Astrocyte (in vitro differentiated cells and primary cell): ENCODE data around the gene TRAF1. TPM values are rescaled to one million over a fixed set of nuclear protein-coding genes. Genes with fewer than 3 reads are reported as not detected.
A peak's percentile ranks its signal among the peaks of the same experiment; 100 is the strongest.

Source experiments
- DNase-seq: peaks from one replicate; pipeline ENCODE4 v3.0.0-alpha.2; 2010; ENCODE audit warnings: low read depth
- FAIRE-seq: peaks from 2 replicates; lab custom pipeline; 2011; peaks lifted over from hg19 to GRCh38; lab: Jason Lieb, UNC
- H2AFZ ChIP-seq: 2 replicates; pipeline ENCODE4 v1.6.0; 2012; ENCODE audit warnings: low read depth, low read length, inconsistent platforms
- H3K27ac ChIP-seq: 2 replicates; pipeline ENCODE4 v1.5.1; 2011; ENCODE audit warnings: low read depth, low read length, inconsistent platforms
- H3K27me3 ChIP-seq: 2 replicates; pipeline ENCODE4 v1.6.0; 2011; ENCODE audit warnings: low read length, inconsistent platforms; ENCODE audit not compliant: insufficient read depth
- H3K36me3 ChIP-seq: 2 replicates; pipeline ENCODE4 v1.5.1; 2011; ENCODE audit warnings: low read length, inconsistent platforms; ENCODE audit not compliant: insufficient read depth
- H3K4me1 ChIP-seq: 2 replicates; pipeline ENCODE4 v1.5.1; 2011; ENCODE audit warnings: low read length, inconsistent platforms; ENCODE audit not compliant: insufficient read depth
- H3K4me2 ChIP-seq: 2 replicates; pipeline ENCODE4 v1.6.0; 2012; ENCODE audit warnings: low read length, inconsistent platforms
- H3K4me3 ChIP-seq: 2 replicates; pipeline ENCODE4 v1.5.1; 2011; ENCODE audit warnings: low read depth, mild to moderate bottlenecking, low read length, inconsistent platforms; ENCODE audit not compliant: insufficient read depth
- H3K79me2 ChIP-seq: 2 replicates; pipeline ENCODE4 v1.6.0; 2012; ENCODE audit warnings: mild to moderate bottlenecking, low read length, inconsistent platforms; ENCODE audit not compliant: insufficient read depth
- H3K9ac ChIP-seq: 2 replicates; pipeline ENCODE4 v1.6.0; 2012; ENCODE audit warnings: mild to moderate bottlenecking, low read length, inconsistent platforms
- H3K9me3 ChIP-seq: 2 replicates; pipeline ENCODE4 v1.5.1; 2012; ENCODE audit warnings: low read depth, mild to moderate bottlenecking, low read length, inconsistent platforms; ENCODE audit not compliant: insufficient read depth
- H4K20me1 ChIP-seq: 2 replicates; pipeline ENCODE4 v1.6.0; 2012; ENCODE audit warnings: low read length, inconsistent platforms; ENCODE audit not compliant: insufficient read depth
- H3K27ac Mint-ChIP-seq: one replicate; pipeline ENCODE4 v1.8.0; 2021; ENCODE audit warnings: mild to moderate bottlenecking, mixed read lengths; ENCODE audit not compliant: unreplicated experiment
- H3K27me3 Mint-ChIP-seq: one replicate; pipeline ENCODE4 v1.8.0; 2021; ENCODE audit warnings: low read depth, mixed read lengths; ENCODE audit not compliant: unreplicated experiment
- H3K36me3 Mint-ChIP-seq: one replicate; pipeline ENCODE4 v1.8.0; 2021; ENCODE audit warnings: low read depth, mixed read lengths; ENCODE audit not compliant: unreplicated experiment
- H3K4me1 Mint-ChIP-seq: one replicate; pipeline ENCODE4 v1.8.0; 2021; ENCODE audit warnings: low read depth, mixed read lengths; ENCODE audit not compliant: unreplicated experiment
- H3K4me3 Mint-ChIP-seq: one replicate; pipeline ENCODE4 v1.8.0; 2021; ENCODE audit warnings: mild to moderate bottlenecking, moderate library complexity, mixed read lengths; ENCODE audit not compliant: unreplicated experiment
- H3K9me3 Mint-ChIP-seq: one replicate; pipeline ENCODE4 v1.8.0; 2021; ENCODE audit warnings: mild to moderate bottlenecking, mixed read lengths; ENCODE audit not compliant: unreplicated experiment
- CTCF ChIP-seq: IDR thresholded peaks from 2 replicates; pipeline ENCODE4 v1.5.1; 2011; ENCODE audit warnings: low read depth, mild to moderate bottlenecking, inconsistent platforms, low read length, moderate library complexity; ENCODE audit not compliant: insufficient read depth
- EZH2 ChIP-seq: IDR thresholded peaks from 2 replicates; pipeline ENCODE4 v1.6.1; 2012; ENCODE audit warnings: mild to moderate bottlenecking, low read length, inconsistent platforms; ENCODE audit not compliant: insufficient read depth
- total RNA-seq: library from RNA; stranded (reverse); gene quantifications from 2 replicates; pipeline ENCODE4 v1.2.1, GENCODE V29; 2021

TRAF1 gene
- total RNA-seq, 1 donor from 2014 or later, result 4.2 TPM

- Histone ChIP-seq H3K9me3 (no peaks in the 10 kb centered on the region), H3K4me1 (no peaks in the 10 kb centered on the region), H3K36me3 (no peaks in the 10 kb centered on the region), H2AFZ (no peak overlapping the region), H3K9ac (no peak overlapping the region), H3K4me3 (no peak overlapping the region), H3K27ac (no peak overlapping the region), H3K79me2 (no peaks in the 10 kb centered on the region), H3K27me3 (no peaks in the 10 kb centered on the region), H4K20me1 (no peaks in the 10 kb centered on the region), H3K4me2 (no peak overlapping the region)
- DNase-seq (no peak), FAIRE-seq (no peak)
- H3K27ac Mint-ChIP-seq, result no peak overlapping the region
- no peak overlapping the region for H3K4me3 Mint-ChIP-seq
- H3K27me3 Mint-ChIP-seq, result peaks cover 26% of the 10 kb centered on the region
- TF ChIP-seq CTCF (no peak), EZH2 (no peak)
- no peaks in the 10 kb centered on the region for H3K9me3 Mint-ChIP-seq
- no peaks in the 10 kb centered on the region for H3K4me1 Mint-ChIP-seq
- peaks cover 3% of the 10 kb centered on the region for H3K36me3 Mint-ChIP-seq
These were observed 22.3 kb downstream of the TRAF1 start for GRCh38 chr9:120904061-120904977.

GRCh38 chr9:120902569-120903535 lies 23.7 kb downstream of the TRAF1 start:
- no peaks in the 10 kb centered on the region for H3K79me2 ChIP-seq
- Mint-ChIP-seq H3K4me1 (no peaks in the 10 kb centered on the region), H3K4me3 (no peak overlapping the region), H3K9me3 (no peaks in the 10 kb centered on the region), H3K27me3 (peaks cover 26% of the 10 kb centered on the region), H3K27ac (peak overlapping the region; percentile 5), H3K36me3 (no peaks in the 10 kb centered on the region)
- FAIRE-seq (no peak), DNase-seq (no peak)
- no peak overlapping the region for H3K27ac ChIP-seq
- no peaks in the 10 kb centered on the region for H3K27me3 ChIP-seq
- H3K4me1 ChIP-seq, result no peaks in the 10 kb centered on the region
- H2AFZ ChIP-seq, result no peak overlapping the region
- H3K9me3 ChIP-seq, result no peaks in the 10 kb centered on the region
- no peak overlapping the region for H3K4me2 ChIP-seq
- no peaks in the 10 kb centered on the region for H4K20me1 ChIP-seq
- TF ChIP-seq EZH2, result no peak
- no peak for TF ChIP-seq CTCF
- H3K4me3 ChIP-seq, result no peak overlapping the region
- no peaks in the 10 kb centered on the region for H3K36me3 ChIP-seq
- H3K9ac ChIP-seq, result no peak overlapping the region
